A204.1 (cell line): ENCODE data around the gene SUCO.
"Not testable (repeated sequence)": the region's sequence is repeated elsewhere in the genome, so short reads cannot be mapped to it uniquely, and the experiment has no call there.

Experiments used
- FAIRE-seq: peaks from 2 replicates; lab custom pipeline; 2012; peaks lifted over from hg19 to GRCh38; lab: Jason Lieb, UNC

SUCO gene, protein sequence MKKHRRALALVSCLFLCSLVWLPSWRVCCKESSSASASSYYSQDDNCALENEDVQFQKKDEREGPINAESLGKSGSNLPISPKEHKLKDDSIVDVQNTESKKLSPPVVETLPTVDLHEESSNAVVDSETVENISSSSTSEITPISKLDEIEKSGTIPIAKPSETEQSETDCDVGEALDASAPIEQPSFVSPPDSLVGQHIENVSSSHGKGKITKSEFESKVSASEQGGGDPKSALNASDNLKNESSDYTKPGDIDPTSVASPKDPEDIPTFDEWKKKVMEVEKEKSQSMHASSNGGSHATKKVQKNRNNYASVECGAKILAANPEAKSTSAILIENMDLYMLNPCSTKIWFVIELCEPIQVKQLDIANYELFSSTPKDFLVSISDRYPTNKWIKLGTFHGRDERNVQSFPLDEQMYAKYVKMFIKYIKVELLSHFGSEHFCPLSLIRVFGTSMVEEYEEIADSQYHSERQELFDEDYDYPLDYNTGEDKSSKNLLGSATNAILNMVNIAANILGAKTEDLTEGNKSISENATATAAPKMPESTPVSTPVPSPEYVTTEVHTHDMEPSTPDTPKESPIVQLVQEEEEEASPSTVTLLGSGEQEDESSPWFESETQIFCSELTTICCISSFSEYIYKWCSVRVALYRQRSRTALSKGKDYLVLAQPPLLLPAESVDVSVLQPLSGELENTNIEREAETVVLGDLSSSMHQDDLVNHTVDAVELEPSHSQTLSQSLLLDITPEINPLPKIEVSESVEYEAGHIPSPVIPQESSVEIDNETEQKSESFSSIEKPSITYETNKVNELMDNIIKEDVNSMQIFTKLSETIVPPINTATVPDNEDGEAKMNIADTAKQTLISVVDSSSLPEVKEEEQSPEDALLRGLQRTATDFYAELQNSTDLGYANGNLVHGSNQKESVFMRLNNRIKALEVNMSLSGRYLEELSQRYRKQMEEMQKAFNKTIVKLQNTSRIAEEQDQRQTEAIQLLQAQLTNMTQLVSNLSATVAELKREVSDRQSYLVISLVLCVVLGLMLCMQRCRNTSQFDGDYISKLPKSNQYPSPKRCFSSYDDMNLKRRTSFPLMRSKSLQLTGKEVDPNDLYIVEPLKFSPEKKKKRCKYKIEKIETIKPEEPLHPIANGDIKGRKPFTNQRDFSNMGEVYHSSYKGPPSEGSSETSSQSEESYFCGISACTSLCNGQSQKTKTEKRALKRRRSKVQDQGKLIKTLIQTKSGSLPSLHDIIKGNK (N-terminal part only)

DNA sequence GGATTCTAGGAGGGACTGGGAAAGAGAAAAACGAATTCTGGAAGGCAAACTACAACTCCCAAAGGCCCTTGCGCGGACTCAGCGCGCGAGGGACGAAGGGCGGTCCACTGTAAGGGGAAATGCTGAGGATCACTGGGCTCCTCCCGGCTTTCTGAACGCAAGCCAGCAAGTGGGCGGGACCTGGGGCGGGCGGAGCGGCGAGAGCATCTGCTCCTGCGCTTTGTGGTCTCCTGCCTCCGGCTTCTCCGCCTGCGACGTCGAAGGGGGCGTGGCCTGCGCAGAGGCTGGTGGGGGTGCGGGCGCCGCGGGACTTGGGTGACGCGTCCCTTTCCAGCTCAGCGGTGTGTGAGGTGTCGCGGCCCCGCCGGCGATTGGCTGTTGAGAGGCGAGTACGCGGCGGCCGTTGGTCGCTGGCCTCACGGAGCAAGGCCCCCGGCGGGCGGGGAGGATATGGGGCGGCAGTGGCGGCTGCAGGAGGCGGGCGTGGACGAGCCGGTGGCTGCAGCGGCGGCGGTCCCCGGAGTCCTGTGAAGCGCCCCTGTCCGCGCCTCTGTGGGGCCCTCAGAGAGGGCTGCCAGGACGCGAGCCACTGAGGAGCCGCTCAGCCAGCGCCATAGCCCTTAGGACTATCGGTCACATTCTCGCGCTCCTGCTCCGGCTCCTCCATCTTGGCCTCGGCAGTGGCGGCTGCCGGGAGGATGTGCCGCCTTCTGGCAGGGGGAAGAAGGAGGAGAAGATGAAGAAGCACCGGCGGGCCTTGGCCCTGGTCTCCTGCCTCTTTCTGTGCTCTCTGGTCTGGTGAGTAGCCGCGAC, at the start of gene SUCO:
TSS of gene SUCO (plus strand) at position 451 of the 813 bp plus-strand sequence. CDS start at position 737, 286 bp downstream.
- FAIRE-seq = no peak

DNA sequence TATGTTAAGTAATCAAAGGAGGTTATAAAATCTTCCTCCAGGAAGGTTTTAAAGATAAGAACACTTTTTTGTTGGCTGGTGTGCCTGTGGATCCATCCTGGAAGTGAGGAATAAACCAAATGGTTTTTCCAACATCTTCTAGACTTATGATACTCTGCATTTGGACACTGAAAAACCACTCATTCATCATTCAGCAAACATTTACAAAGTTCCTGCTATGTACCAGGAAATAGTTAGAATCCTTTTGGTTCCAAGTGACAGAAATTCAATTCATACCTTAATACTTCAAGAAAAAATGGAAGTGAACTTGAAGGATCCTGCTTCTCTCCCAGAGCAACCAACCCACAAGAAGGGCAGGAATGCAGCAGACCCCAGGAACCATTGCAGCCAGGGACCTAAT, 49.5 kb upstream of the SUCO start:
- no peak for FAIRE-seq

DNA sequence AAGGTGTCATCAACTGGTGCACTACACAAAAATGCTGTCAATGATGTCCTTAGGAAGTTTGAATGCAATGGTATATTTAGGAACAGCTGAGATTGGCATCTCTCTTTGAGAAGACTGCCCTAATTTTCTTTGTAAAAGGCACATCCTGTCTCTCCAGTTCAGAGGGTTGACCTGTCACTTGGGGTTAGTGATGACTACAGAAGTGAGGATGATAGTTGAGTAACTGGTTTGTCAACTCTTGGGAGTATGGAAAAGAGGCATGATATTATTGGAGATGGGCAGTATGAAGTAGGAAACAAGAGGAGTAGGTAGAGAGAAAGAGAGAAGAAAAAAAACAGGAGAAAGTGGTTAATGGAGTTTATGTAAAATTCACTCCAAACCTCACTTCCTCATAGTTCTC, 48.7 kb upstream of the SUCO start:
- FAIRE-seq = no peak

DNA sequence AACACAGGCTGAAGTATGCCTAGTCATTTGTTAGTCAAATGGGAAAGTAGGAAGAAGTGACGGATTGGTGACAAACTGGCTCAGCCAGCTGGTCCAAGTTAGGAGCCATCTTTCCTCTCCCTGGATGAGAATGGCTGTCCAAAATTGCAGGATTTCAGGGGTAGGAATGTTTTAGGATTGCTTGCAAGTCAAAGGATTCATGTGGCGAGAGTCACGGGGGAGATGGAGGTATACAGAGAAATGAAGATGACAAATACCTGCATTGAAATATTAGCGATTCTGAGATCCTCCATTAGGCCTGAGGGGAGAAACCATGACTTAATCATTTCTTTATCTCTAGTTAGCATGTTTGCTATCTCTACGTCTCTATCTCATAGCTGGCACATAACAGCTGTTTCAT, 47.3 kb upstream of the SUCO start:
- FAIRE-seq = no peak

DNA sequence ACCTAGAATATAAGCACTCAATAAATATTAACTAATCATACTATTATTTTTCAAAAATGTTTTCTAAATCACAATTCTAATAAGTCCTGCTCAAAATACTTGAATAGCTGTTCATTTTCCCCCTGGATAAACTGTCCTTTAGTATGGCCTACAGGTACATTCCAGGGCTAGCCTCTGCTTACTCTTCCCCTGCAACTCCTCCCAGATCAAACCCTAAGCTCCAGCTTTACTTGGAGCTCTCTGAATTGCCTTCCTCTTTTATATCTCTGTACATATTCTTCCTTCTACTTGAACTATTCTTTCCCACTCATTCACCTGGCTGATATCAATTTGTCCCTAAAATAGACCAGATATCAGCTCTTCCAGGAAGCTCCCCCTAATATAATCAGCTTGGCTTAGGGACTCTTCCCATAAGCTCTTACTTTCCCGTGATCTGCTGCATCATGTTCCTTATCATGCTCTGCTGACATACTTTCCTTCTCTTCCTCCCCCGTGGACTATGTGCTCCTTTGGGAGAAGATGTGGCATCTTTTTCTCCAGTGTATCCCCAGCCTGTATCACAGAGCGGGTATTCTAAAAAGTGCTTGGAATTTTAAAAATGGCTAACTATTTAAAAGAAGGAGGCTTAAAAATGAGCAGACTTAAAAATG, 46.0 kb upstream of the SUCO start:
- FAIRE-seq = no peak

DNA sequence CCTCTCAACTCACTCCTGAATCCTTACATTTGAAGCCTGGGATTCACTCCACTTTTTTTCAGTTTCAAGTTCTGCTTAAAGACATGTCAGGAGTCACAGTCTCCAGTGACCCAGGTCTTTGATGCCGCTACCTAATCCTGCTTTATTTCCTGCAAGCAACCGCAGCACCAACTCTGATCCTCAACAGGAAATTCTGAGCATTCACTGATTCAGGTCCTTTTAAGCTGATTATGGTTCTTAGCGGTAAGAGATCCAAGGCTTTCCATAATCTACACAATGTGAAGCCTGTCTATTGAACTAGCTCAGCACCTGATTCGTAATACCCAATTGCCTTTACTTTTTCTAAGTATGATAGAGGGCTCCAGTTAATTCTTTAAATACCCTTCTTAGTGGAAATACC, 45.4 kb upstream of the SUCO start:
- no peak for FAIRE-seq

DNA sequence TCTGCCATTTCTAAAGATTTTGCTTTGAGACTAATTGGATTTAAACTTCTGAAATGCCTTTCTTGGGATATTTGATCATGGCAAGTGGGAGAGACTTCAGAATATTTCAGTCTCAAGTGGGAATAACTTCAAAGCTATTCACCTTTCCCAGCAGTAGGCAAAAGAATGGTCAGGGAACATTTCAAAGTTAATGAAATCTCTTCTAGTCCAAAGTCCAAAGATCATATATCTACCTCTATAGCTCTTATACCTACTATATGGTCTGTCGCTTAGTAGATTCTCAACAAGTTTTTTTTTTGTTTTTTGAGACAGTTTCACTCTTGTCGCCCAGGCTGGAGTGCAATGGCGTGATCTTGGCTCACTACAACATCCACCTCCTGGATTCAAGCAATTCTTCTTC, 44.6 kb upstream of the SUCO start:
- no peak for FAIRE-seq

DNA sequence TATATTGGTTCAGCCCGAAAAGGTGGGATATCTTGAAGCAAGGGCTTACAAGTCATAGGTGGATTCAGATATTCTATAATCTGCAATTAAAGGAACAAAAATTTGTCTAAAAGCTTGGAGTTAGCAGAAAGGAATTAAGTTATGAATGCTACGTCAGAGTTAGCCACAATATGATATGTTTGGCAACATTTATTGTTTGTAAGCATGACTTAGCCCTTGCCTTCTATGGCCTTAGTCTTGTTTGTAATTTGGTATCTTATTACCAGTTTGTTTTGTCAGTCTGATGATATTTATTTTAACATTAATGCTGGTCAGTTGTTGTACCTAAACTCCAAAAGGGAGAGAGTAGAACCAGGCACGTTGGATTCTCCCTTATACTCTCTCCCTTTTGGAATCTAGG, 43.1 kb upstream of the SUCO start:
- no peak for FAIRE-seq

DNA sequence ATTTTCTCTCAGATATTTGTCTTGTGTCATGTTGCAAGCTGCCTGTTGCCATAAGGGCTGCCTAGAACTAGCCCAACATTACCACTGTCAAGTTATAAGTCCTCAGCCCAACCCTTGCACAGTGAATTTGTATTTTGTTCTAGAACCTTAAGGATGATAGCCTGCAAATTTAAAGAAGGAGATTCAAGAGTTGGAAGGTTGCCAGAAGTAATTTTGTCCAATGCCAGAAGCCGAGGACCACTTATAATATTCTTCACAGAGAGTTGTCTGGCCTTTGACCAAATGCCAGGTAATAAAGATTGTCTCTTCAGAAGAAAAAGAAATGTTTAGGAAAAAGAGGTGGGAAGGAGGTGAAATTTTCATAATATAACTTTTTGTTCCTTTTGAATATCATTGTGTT, 40.5 kb upstream of the SUCO start:
- no peak for FAIRE-seq

DNA sequence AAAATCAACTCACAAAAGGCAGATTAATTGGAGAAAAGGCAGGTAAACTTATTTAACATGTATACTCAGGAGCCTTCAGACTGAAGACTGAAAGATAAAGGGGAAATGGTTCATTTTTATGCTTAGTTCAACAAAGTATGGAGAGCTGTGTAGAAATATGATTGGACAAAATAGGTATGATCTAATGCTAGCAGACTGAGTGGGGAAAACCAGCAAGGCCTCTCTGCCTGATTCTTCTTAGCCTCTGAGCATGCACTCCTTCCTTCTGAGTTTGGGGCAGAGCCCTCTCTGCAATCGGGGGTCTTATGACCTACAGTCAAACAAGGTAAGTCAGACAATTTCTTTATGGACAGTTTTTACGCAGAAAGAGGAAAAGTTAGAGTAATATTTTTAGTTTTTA, 38.8 kb upstream of the SUCO start:
- no peak for FAIRE-seq

DNA sequence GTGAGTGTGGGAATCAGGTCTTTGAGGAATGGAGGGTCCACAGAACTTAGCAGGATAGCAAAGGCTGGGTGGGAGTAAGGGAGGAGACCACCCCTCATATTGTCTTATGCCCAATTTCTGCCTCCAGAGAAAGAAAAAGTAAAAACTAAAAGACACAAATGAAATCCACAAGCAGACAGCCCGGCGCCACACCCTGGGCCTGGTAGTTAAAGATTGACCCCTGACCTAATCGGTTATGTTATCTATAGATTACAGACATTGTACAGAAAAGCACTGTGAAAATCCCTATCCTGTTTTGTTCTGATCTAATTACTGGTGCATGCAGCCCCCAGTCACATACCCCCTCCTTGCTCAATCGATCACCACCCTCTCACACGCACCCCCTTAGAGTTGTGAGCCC, 36.8 kb upstream of the SUCO start:
- not testable (repeated sequence) for FAIRE-seq

DNA sequence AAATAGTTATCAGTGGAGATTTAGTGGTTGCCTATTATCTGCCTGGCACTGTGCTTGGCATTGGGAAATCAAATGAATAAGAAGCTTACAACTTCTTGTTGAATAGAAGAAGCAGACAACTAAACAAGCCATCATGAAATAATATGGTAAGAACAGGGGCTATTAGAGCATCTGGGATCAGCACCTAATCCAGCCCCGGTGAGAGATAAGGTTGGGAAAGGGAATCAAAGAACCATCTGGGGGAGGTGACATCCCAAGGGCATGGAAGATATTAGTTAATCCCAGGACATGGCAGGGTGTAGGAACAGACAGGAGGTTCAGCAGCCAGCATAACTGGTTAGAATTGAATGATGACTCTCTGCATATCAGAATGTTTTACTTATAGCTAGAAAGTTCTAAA, 36.3 kb upstream of the SUCO start:
- FAIRE-seq = no peak

DNA sequence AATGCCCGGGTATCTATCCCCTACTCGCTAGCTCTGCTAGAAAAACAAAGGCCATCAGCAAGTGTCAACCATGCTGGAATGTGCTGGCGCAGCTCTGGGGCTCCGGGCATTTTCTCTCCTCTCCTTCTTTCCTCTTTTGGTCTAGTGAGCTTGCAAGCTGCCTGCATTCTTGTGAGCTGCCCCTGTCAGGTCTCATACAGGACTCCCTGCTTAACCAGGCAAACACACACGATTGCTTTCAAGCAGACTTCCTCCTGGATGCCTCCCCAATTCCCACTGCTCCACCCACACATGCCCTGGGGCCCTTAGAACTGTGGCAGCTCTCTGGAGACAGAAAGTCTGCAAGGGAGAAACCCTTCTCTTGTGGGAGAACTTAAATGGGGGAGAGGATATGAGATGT, 35.7 kb upstream of the SUCO start:
- no peak for FAIRE-seq

DNA sequence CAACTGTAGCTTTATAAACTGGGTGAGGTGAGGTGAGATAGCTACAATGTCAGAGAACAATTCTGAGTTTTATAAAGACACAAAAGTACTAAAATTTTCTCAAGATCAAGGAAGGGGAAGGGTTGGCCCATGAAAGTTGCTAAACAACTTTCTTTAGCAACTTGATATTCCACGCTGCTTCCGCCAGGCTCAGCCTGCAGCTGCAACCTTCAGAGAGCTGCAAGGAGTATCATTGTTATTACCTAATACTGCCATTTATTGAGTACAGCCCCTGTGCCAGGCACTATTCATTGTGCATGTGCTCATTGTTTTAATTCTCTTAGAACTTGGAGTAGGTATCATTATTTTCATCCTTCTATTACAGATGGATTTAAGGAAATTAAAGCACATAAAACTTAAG, 34.1 kb upstream of the SUCO start:
- no peak for FAIRE-seq

DNA sequence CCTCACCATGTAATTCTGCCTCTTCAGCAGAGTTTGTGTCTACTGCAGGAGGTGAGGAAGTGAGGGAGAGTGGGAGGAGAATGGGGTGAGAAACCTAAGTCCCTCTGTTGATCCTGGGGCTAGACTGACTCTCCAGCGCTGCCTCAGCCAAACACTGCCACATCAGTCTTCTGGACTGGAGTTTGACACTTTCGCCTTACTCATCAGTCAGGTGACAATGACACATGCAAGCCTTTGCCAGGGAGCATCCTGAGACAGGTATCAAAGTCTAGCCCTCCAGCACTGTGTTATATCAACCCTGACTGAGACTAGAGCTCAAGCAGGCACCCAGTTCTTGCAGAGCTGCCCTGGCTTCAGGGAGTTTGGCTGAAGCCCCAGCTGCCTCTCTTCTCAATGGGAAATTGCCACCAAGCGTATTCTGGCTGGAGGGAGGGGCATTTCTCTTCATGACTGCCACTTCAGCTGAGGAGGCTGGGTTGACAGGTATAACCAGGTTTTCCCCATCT, 33.3 kb upstream of the SUCO start:
- FAIRE-seq = no peak

DNA sequence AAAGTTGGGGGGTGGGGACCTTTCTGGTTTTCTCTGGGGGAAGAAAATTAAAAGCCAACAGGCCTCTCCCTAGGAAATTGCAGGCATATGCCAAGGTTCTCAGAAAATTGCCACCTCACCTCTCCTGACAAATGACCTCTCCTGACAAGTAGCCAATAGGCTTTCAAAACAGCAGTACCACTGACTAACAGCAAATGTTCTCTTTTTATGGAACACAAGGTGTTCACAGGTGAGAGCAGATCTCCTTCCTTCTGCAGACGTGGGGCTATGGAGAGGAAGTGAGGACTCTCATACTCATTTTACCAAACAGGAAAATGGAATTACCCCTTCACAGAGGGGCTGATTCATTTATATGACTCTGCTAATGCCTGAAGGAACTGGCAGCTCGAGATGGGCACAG, 32.7 kb upstream of the SUCO start:
- FAIRE-seq = no peak

DNA sequence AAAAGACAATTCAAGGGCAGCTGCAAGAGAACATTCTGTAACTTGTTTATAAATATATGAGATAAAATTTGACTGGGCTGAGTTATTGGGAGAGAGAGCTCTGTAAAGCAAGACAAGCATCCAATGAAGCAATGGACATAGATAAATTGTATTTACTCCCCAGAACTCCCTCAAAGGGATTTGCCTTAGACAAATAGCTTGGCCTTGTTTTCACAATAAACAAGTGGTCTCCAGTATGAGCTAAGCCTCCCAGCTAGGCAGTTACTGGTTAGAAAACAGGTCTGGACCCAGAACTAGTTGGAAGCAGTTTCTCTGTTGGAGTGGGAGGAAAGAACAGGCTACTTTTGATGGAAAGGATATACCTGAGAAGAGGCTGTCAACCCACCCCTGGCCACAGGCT, 25.2 kb upstream of the SUCO start:
- FAIRE-seq = no peak

DNA sequence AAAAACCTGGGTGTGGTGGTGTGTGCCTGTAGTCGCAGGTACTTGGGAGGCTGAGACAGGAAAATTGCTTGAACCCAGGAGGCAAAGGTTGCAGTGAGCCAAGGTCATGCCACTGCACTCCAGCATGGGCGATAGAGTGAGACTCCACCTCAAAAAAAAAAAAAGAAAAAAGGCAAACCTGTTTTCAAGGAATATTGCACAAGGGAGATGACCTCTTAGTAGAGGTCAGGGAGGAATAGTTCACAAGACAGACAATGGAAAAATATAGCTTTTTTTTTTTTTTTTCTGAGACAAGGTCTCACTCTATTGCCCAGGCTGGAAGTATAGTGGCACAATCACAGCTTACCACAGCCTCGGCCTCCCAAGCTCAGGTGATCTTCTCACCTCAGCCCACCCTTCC, 22.5 kb upstream of the SUCO start:
- no peak for FAIRE-seq

DNA sequence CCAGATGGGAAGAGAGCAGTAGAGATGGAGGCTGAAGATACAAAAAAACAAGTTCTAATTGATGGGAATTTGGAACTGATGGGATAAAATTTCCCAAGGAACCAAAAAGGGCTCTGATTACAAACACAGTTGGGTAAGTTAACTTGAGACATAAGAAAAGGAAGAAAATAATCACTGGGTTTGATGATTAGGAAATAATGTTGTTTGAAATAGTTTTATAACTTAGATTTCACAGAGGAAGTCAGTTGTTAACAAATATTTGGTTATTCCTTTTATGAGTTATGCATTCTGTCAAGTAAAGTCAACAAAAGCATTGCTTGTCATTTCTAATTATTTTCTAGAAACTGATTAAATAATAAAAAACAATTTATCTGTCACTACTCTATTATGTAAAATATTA, 20.4 kb upstream of the SUCO start:
- no peak for FAIRE-seq

DNA sequence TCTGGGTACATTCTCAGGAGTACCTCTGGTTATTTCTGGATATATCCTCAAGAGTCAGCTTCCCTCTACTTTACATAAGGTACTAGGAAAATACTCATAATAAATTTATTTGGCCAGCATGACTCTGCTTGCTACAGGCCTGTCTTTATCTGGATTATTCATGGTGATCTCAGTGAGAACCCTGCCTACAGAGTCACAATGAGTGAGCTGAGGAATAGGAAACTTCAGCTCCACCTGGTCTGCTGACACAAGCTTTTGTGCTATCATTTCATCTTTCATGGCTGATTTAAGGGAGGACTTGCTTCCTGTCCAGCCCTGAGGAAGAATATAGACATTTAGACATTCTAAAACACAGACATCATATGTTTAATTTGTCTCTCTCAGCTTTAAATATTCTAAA, 19.5 kb upstream of the SUCO start:
- no peak for FAIRE-seq

DNA sequence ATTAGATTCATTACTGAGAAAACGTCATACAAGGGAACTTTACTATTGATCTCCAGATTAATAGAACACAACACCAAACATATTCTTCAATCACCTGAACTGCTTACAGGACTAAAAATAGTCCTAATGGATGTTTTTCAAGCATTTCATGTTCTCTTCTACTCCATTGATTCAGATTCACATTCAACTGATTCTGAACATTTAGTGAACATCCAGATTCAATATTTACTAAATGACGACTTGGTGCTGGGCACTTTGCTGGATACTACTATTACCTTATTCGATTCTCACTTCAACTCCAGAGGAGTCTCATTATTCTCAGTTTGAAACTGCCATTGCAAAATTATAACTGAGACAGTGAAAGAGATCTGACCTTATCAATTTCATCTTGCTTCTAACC, 18.8 kb upstream of the SUCO start:
- no peak for FAIRE-seq
